ENCODE results near the gene NRDC. TPM values are rescaled to one million over a fixed set of nuclear protein-coding genes. Genes with fewer than 3 reads are reported as not detected.

The NRDC gene
- total RNA-seq, 1 experiment from 2014 or later: 182 TPM

- H3K9ac ChIP-seq (ENCODE audit: low read length): no peak overlapping the region
- no peaks in the 10 kb centered on the region for H3K9me3 ChIP-seq (ENCODE audit: control insufficient read depth in 1 of 2, insufficient read depth in 1 of 2, low read depth in 1 of 2, low read length in 2 of 2)
- H3K4me3 ChIP-seq (replicated peaks in 1 of 2; ENCODE audit: low read depth in 1 of 2, low read length in 2 of 2): no peak overlapping the region
- intact Hi-C loops (cut with micrococcal nuclease): no loop called here
- H3K36me3 ChIP-seq (ENCODE audit: control insufficient read depth in 1 of 2, insufficient read depth in 2 of 2, low read length in 2 of 2): no peaks in the 10 kb centered on the region; a peak in 2 of 4 replicates
- no peak overlapping the region for H3K4me2 ChIP-seq (ENCODE audit: low read length)
- H2AFZ ChIP-seq (ENCODE audit: low read depth, low read length, poor library complexity, severe bottlenecking): no peak overlapping the region
- no peak for TF ChIP-seq ZBTB33 (IDR thresholded peaks at IDR 0.05; ENCODE audit: extremely low read depth, insufficient replicate concordance, low read length)
- TF ChIP-seq CBX3 (IDR thresholded peaks at IDR 0.05; ENCODE audit: low read depth): no peak
- no peak for TF ChIP-seq EZH2 (IDR thresholded peaks at IDR 0.05)
- TF ChIP-seq CTCF (IDR thresholded peaks at IDR 0.05 in 2 of 3, conservative IDR thresholded peaks at IDR 0.05 in 1 of 3; ENCODE audit: borderline replicate concordance in 1 of 3, insufficient read depth in 1 of 3, low read depth in 2 of 3, low read length in 2 of 3): no peak
- no peak for TF ChIP-seq FOSL1 (IDR thresholded peaks at IDR 0.05; ENCODE audit: low read depth)
- H3K27ac ChIP-seq (ENCODE audit: low read depth, low read length): no peak overlapping the region
- RAD21 ChIA-PET (ENCODE audit: low non-redundant PET in 1 of 2, low total read pairs in 2 of 2, uncharacterized antibody in 2 of 2, unreplicated experiment in 2 of 2): no interaction called here
- H3K27me3 ChIP-seq (ENCODE audit: insufficient read depth, low read length): no peaks in the 10 kb centered on the region
- H3K79me2 ChIP-seq (ENCODE audit: insufficient read depth, low read length): peaks cover 64% of the 10 kb centered on the region
- no peak for DNase-seq (ENCODE audit: low read depth, low spot score)
- no peaks in the 10 kb centered on the region for H3K4me1 ChIP-seq (ENCODE audit: control insufficient read depth in 1 of 2, insufficient read depth in 2 of 2, low read length in 2 of 2)
- CTCF ChIA-PET: no interaction called here
- no peaks in the 10 kb centered on the region for H3K9me2 ChIP-seq (ENCODE audit: insufficient read depth)
- POLR2A ChIA-PET: no interaction called here
- ATAC-seq: no peak
- no TSS peak for BruUV-seq (replicated peaks)
- H4K20me1 ChIP-seq (ENCODE audit: insufficient read depth): 0 out of 2 replicates have a peak, but pooled peaks cover 6% of the 10 kb centered on the region
Observed at GRCh38 chr1:51853360-51853759, 25.2 kb downstream of the NRDC start.
